GM12878 (cell line): ENCODE data around the gene AFAP1L2. TPM values are rescaled to one million over a fixed set of nuclear protein-coding genes. Genes with fewer than 3 reads are reported as not detected.

ENCODE experiments used
- ATAC-seq: fragments of 200-7000 bp; cut with Tn5 transposase; 3 replicates; pipeline ENCODE4 v1.9.1; 2020; ENCODE audit warnings: mild to moderate bottlenecking, moderate library complexity
- BruUV-seq: library from RNA; stranded (reverse); fragments of 400-500 nt; replicated peaks from 2 replicates; lab custom pipeline; 2021; lab: Mats Ljungman, UMichigan
- CTCF ChIA-PET: fragments of 300-600 bp; sonication (Branson Sonifier 250); formaldehyde crosslinking; extraction: SDS; loops from one replicate; lab custom pipeline; 2021; ENCODE audit warnings: inconsistent platforms; lab: Yijun Ruan, JAX
- POLR2A ChIA-PET: fragments of 350-600 bp; formaldehyde crosslinking; extraction: SDS; loops from one replicate; lab custom pipeline; 2021; ENCODE audit warnings: inconsistent platforms; lab: Charles Lee
- RAD21 ChIA-PET: fragments of 300-600 bp; sonication (Branson Sonifier 250); formaldehyde crosslinking; loops from one replicate; lab custom pipeline; 2023; ENCODE audit warnings: antibody characterized with exemption; ENCODE audit not compliant: unreplicated experiment; lab: Charles Lee
- SMC1A ChIA-PET: fragments of 300-600 bp; sonication (Branson Sonifier 250); formaldehyde crosslinking; loops from one replicate; lab custom pipeline; 2023; ENCODE audit not compliant: unreplicated experiment, uncharacterized antibody; lab: Charles Lee
- DNase-seq: peaks from one replicate; pipeline ENCODE4 v3.0.0-alpha.2; 2011; ENCODE audit warnings: low read depth, low spot score
- FAIRE-seq: peaks from 3 replicates; lab custom pipeline; 2011; peaks lifted over from hg19 to GRCh38; lab: Jason Lieb, UNC
- H2AFZ ChIP-seq: 2 replicates; pipeline ENCODE4 v1.6.0; 2011; ENCODE audit warnings: low read depth, low read length, control low read depth; ENCODE audit not compliant: control insufficient read depth
- H3K27ac ChIP-seq: 2 replicates; pipeline ENCODE4 v1.5.1; 2011; ENCODE audit warnings: control low read depth; ENCODE audit not compliant: control insufficient read depth, insufficient read depth
- H3K27me3 ChIP-seq, 2 experiments: replicated peaks in 1 of 2; 2 replicates each; pipeline versions ENCODE4 v1.6.0 to v1.6.1; 2011; ENCODE audit warnings: low read length in 1 of 2; ENCODE audit not compliant: control insufficient read depth in 2 of 2, insufficient read depth in 2 of 2
- H3K36me3 ChIP-seq, 2 experiments: 2 replicates each; pipeline ENCODE4 v1.5.1; 2011; ENCODE audit warnings: low read length in 1 of 2; ENCODE audit not compliant: control insufficient read depth in 2 of 2, insufficient read depth in 2 of 2
- H3K4me1 ChIP-seq: 2 replicates; pipeline ENCODE4 v1.6.1; 2011; ENCODE audit warnings: mild to moderate bottlenecking, low read length, moderate library complexity, mixed read lengths; ENCODE audit not compliant: control insufficient read depth, insufficient read depth
- H3K4me2 ChIP-seq: 2 replicates; pipeline ENCODE4 v1.6.0; 2011; ENCODE audit warnings: control low read depth; ENCODE audit not compliant: control insufficient read depth, insufficient read depth
- H3K4me3 ChIP-seq: fragments of 200-600 bp; sonication (generic); 2 replicates; pipeline ENCODE4 v1.5.1; 2016
- H3K79me2 ChIP-seq: 2 replicates; pipeline ENCODE4 v1.6.0; 2011; ENCODE audit warnings: low read length; ENCODE audit not compliant: control insufficient read depth, insufficient read depth
- H3K9ac ChIP-seq: 2 replicates; pipeline ENCODE4 v1.8.0; 2011; ENCODE audit warnings: low read length, control low read depth, mixed read lengths; ENCODE audit not compliant: control insufficient read depth, insufficient read depth
- H3K9me3 ChIP-seq: replicated peaks from 3 replicates; pipeline ENCODE4 v1.5.1; 2011; ENCODE audit warnings: mild to moderate bottlenecking, low read length; ENCODE audit not compliant: control insufficient read depth, insufficient read depth
- H4K20me1 ChIP-seq: 2 replicates; pipeline ENCODE4 v1.6.0; 2011; ENCODE audit not compliant: control insufficient read depth, insufficient read depth
- BMI1 ChIP-seq: fragments of 450-650 bp; IDR thresholded peaks from 2 replicates; pipeline ENCODE4 v1.6.1; 2016; ENCODE audit warnings: mild to moderate bottlenecking, moderate library complexity, borderline replicate concordance
- EED ChIP-seq: sonication (generic); IDR thresholded peaks from 2 replicates; pipeline ENCODE4 v1.6.1; 2016; ENCODE audit warnings: antibody characterized with exemption, low read depth
- EP300 ChIP-seq, 2 experiments: fragments of 150-350 bp in 1 of 2; IDR thresholded peaks; 2 replicates each; pipeline ENCODE4 v1.6.1; 2011 to 2012; ENCODE audit warnings: low read depth in 2 of 2, low read length in 2 of 2, borderline replicate concordance in 1 of 2, improper control_type of control experiment in 1 of 2, inconsistent platforms in 1 of 2; ENCODE audit not compliant: control insufficient read depth in 1 of 2
- MYC ChIP-seq: IDR thresholded peaks from 2 replicates; pipeline ENCODE4 v1.6.1; 2011; ENCODE audit warnings: mild to moderate bottlenecking, low read length, moderate library complexity, inconsistent platforms; ENCODE audit not compliant: insufficient read depth, insufficient replicate concordance, insufficient read length, severe bottlenecking
- PAX8 ChIP-seq: fragments of 450-650 bp; IDR thresholded peaks from 2 replicates; pipeline ENCODE4 v1.6.1; 2017; ENCODE audit warnings: mild to moderate bottlenecking, moderate library complexity
- STAT3 ChIP-seq: IDR thresholded peaks from 2 replicates; pipeline ENCODE4 v1.6.1; 2011; ENCODE audit warnings: low read depth, low read length, improper control_type of control experiment
- YBX1 ChIP-seq: fragments of 450-650 bp; IDR thresholded peaks from 2 replicates; pipeline ENCODE4 v1.6.1; 2016; ENCODE audit warnings: antibody characterized with exemption
- ZBED1 ChIP-seq: IDR thresholded peaks from 2 replicates; pipeline ENCODE4 v1.6.1; 2016; ENCODE audit warnings: borderline replicate concordance
- ZBTB11 ChIP-seq: fragments of 450-650 bp; formaldehyde crosslinking; IDR thresholded peaks from 2 replicates; pipeline ENCODE4 v1.5.0; 2022; ENCODE audit warnings: mild to moderate bottlenecking, missing genetic modification characterization
- ZBTB4 ChIP-seq: fragments of 450-650 bp; formaldehyde crosslinking; IDR thresholded peaks from 2 replicates; pipeline ENCODE4 v1.4.0; 2022; ENCODE audit warnings: mild to moderate bottlenecking, moderate library complexity
- WGBS: methylation state at CpG from one replicate; pipeline ENCODE4 v1.1.6; 2016; ENCODE audit warnings: low lambda C conversion rate; ENCODE audit not compliant: insufficient replicate concordance, insufficient coverage; ENCODE audit errors: missing lambda C conversion rate; 5-methylcytosine and 5-hydroxymethylcytosine counted together
- in situ Hi-C: fragments of 300-500 bp; cut with MboI; formaldehyde crosslinking; loops from 9 replicates; pipeline ENCODE4 v1.14.3; 2018; ENCODE audit warnings: mixed read lengths
- intact Hi-C: fragments of 100-400 bp; cut with micrococcal nuclease; formaldehyde crosslinking; loops from one replicate; pipeline ENCODE4 v1.14.2; 2022; ENCODE audit not compliant: unreplicated experiment
- polyA plus RNA-seq, 11 experiments: library from polyadenylated mRNA; depleted of rRNA in 4 of 11; unstranded in 6 of 11; stranded (reverse) in 5 of 11; fragments of >200 nt; fragmentation: Nextera tagmentation in 4 of 11; fragmentation: Illumina TruSeq in 1 of 11; extraction: Ambion mirVana in 4 of 11; extraction: Trizol in 1 of 11; gene quantifications; 1 replicate in 1 of 11; 2 replicates in 10 of 11; pipeline versions ENCODE4 v1.2.1 to v1.2.3, GENCODE V29; 2011 to 2016; ENCODE audit warnings: inconsistent platforms in 2 of 11, missing spikeins in 2 of 11, low read depth in 1 of 11
- total RNA-seq, 4 experiments: library from RNA; depleted of rRNA in 3 of 4; stranded (reverse); fragments of >200 nt in 3 of 4; fragmentation: Illumina TruSeq in 1 of 4; extraction: Trizol in 1 of 4; gene quantifications; 2 replicates each; pipeline versions ENCODE4 v1.2.1 to v1.2.3, GENCODE V29; 2013 to 2021
- TF ChIP-seq, protein P1 (sequence below): fragments of 450-650 bp; IDR thresholded peaks from 2 replicates; pipeline ENCODE4 v1.6.1; 2018; ENCODE audit warnings: mild to moderate bottlenecking, low read depth, moderate library complexity; ENCODE audit not compliant: partially characterized antibody

AFAP1L2 gene
- total and polyA plus RNA-seq, 10 of the 15 experiments (the other 5 are each of a cell fraction or from before 2014, with no cell fraction given), result 0.03 to 4.0 (median 0.34) TPM

DNA sequence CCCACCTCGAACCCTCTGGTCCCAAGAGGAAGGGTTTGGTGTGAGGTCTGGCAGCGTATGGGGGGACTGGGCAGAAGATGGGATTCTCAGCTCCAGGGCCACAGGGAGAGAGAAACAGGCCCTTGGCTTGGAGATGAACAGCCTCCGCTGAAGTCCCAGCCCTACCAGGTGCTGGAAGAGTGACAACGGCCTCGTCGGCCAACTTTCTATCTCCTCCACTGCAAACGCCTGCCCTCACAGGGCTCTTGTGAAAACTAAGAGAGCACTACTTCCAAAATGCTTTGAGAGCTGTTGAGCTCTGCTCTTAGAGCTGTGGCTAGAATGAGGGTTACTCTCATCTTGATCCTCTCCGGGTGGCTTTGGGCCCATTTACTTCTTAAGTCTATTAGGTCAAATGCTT lies 63.5 kb downstream of the AFAP1L2 start:
- H3K79me2 ChIP-seq, result no peaks in the 10 kb centered on the region
- TF ChIP-seq ZBED1, result no peak
- no peak for TF ChIP-seq MYC
- TF ChIP-seq STAT3, result no peak
- no peak for TF ChIP-seq BMI1
- no peak for TF ChIP-seq EP300 (IDR thresholded peaks at IDR 0.05; ENCODE audit: borderline replicate concordance in 1 of 2, control insufficient read depth in 1 of 2, low read depth in 2 of 2, low read length in 2 of 2)
- TF ChIP-seq YBX1, result no peak
- TF ChIP-seq, protein P1, sequence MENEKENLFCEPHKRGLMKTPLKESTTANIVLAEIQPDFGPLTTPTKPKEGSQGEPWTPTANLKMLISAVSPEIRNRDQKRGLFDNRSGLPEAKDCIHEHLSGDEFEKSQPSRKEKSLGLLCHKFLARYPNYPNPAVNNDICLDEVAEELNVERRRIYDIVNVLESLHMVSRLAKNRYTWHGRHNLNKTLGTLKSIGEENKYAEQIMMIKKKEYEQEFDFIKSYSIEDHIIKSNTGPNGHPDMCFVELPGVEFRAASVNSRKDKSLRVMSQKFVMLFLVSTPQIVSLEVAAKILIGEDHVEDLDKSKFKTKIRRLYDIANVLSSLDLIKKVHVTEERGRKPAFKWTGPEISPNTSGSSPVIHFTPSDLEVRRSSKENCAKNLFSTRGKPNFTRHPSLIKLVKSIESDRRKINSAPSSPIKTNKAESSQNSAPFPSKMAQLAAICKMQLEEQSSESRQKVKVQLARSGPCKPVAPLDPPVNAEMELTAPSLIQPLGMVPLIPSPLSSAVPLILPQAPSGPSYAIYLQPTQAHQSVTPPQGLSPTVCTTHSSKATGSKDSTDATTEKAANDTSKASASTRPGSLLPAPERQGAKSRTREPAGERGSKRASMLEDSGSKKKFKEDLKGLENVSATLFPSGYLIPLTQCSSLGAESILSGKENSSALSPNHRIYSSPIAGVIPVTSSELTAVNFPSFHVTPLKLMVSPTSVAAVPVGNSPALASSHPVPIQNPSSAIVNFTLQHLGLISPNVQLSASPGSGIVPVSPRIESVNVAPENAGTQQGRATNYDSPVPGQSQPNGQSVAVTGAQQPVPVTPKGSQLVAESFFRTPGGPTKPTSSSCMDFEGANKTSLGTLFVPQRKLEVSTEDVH, result no peak
- no peak for TF ChIP-seq ZBTB11 (CRISPR knock-in tag)
- no peak for TF ChIP-seq PAX8
- TF ChIP-seq EED, result no peak
- no peak for TF ChIP-seq ZBTB4
- H3K36me3 ChIP-seq, result no peaks in the 10 kb centered on the region
- peaks cover 4% of the 10 kb centered on the region; the same call in 1 of the 2 replicates for H3K4me1 ChIP-seq
- H3K9ac ChIP-seq, result no peak overlapping the region
- H3K4me3 ChIP-seq, result no peak overlapping the region
- no peak overlapping the region for H3K4me2 ChIP-seq
- no peak overlapping the region for H3K27ac ChIP-seq
- no peak overlapping the region for H2AFZ ChIP-seq
- no peak for FAIRE-seq
- intact Hi-C loops (no loop called here), in situ Hi-C loops (no loop called here)
- H3K9me3 ChIP-seq, result no peaks in the 10 kb centered on the region
- CTCF ChIA-PET, result interaction anchor here (1.0 kb wide), 1 partner anchor 37 kb away, joined by 4 read pairs; no protein-coding TSS in a partner anchor
- RAD21 ChIA-PET, result interaction anchor here (1.0 kb wide), 1 partner anchor 26 kb away, joined by 3 read pairs; no protein-coding TSS in a partner anchor
- no TSS peak for BruUV-seq
- 50% methylated on average over 8 of the region's 8 CpGs for WGBS
- no peak for DNase-seq
- H4K20me1 ChIP-seq, result no peaks in the 10 kb centered on the region
- SMC1A ChIA-PET, result interaction anchor here (1.0 to 1.1 kb wide), 2 partner anchors 46 to 83 kb away, joined by 3 read pairs; no protein-coding TSS in a partner anchor
- H3K27me3 ChIP-seq, result peaks cover 0 to 2% of the 10 kb centered on the region in 2 experiments; a peak in 3 of 4 replicates
- ATAC-seq, result no peak
- POLR2A ChIA-PET, result interaction anchor here (1.1 kb wide), 1 partner anchor 9 kb away, joined by 4 read pairs; no protein-coding TSS in a partner anchor
